ENCODE data around the gene FSHR. TPM values are rescaled to one million over a fixed set of nuclear protein-coding genes. Genes with fewer than 3 reads are reported as not detected.

Gene FSHR
- total RNA-seq, 1 experiment from 2014 or later = not detected

DNA sequence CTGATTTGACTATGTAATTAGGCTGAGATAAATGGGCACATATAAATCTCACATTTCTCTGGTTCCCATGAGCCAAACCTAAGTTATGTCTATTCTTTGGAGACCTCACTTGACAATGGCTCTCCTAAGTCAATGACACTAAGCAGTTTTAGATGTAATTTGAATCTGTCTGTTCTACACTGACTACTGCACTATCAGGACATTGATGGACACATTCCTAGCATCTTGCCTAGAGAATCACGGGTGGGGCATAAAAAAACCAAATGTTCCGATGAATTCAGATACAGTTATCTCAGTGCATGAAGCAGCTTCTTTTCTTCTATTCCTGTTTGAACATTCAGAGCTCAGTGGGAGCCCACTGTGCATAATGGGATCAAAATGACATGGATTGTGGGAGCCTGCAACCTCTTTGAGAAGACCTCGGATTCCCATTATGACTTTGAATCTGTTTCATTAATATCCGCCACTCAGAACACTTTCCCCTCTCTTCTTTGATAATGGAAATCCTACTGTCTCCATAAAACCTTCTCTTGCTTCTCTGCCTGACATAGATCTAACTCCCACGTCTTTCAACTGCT, 110.8 kb downstream of the FSHR start:
- BruUV-seq (replicated peaks) = no TSS peak
- H3K9me3 Mint-ChIP-seq (ENCODE audit: unreplicated experiment) = peaks cover 9% of the 10 kb centered on the region
- no peak for DNase-seq (ENCODE audit: unreplicated experiment)
- no peaks in the 10 kb centered on the region for H3K4me1 Mint-ChIP-seq (ENCODE audit: insufficient read depth, unreplicated experiment)
- H3K27ac Mint-ChIP-seq (ENCODE audit: low read depth, unreplicated experiment) = no peak overlapping the region
- no peak overlapping the region for H3K4me3 Mint-ChIP-seq (ENCODE audit: unreplicated experiment)
- ChIA-PET CTCF (interaction anchor here (0.8 to 1.0 kb wide), 2 partner anchors 13 to 382 kb away, joined by 3 to 5 read pairs; no protein-coding TSS in a partner anchor), POLR2A (no interaction called here)
- intact Hi-C loops (cut with micrococcal nuclease) = no loop called here
- H3K27me3 Mint-ChIP-seq (ENCODE audit: insufficient read depth, unreplicated experiment) = no peaks in the 10 kb centered on the region
- no peaks in the 10 kb centered on the region for H3K36me3 Mint-ChIP-seq (ENCODE audit: insufficient read depth, unreplicated experiment)
- no peak for TF ChIP-seq CTCF (IDR thresholded peaks at IDR 0.05; ENCODE audit: unreplicated experiment)

DNA sequence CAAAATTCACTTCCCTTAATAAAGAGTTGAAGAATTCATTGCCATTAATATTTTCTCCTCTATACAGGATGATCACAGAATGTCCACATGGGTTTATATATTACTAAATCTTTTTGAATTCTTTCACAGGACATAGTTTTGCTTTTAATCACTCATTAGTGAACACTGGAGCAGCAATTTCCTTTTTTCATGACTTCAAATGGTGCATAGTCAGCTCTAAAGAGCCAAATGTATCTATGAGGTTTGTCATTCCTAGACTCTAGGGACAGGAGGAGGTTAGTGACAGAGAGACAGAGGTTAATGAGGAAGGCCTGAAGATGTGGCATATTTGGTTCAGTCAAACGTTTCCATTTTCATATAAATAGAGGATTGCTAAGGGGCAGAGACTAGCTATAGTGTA, 111.8 kb downstream of the FSHR start:
- POLR2A ChIA-PET = interaction anchor here (0.6 kb wide), 2 partner anchors 12 to 16 kb away, joined by 3 read pairs; no protein-coding TSS in a partner anchor
- Mint-ChIP-seq H3K27me3 (ENCODE audit: insufficient read depth, unreplicated experiment) (no peaks in the 10 kb centered on the region), H3K9me3 (ENCODE audit: unreplicated experiment) (peaks cover 9% of the 10 kb centered on the region), H3K4me3 (ENCODE audit: unreplicated experiment) (no peak overlapping the region), H3K27ac (ENCODE audit: low read depth, unreplicated experiment) (no peak overlapping the region), H3K36me3 (ENCODE audit: insufficient read depth, unreplicated experiment) (no peaks in the 10 kb centered on the region), H3K4me1 (ENCODE audit: insufficient read depth, unreplicated experiment) (no peaks in the 10 kb centered on the region)
- CTCF ChIA-PET = interaction anchor here (0.7 kb wide), 1 partner anchor 11 kb away, joined by 4 read pairs; no protein-coding TSS in a partner anchor
- intact Hi-C loops (cut with micrococcal nuclease) = no loop called here
- TF ChIP-seq CTCF (IDR thresholded peaks at IDR 0.05; ENCODE audit: unreplicated experiment) = no peak
- no peak for DNase-seq (ENCODE audit: unreplicated experiment)
- no TSS peak for BruUV-seq (replicated peaks)

DNA sequence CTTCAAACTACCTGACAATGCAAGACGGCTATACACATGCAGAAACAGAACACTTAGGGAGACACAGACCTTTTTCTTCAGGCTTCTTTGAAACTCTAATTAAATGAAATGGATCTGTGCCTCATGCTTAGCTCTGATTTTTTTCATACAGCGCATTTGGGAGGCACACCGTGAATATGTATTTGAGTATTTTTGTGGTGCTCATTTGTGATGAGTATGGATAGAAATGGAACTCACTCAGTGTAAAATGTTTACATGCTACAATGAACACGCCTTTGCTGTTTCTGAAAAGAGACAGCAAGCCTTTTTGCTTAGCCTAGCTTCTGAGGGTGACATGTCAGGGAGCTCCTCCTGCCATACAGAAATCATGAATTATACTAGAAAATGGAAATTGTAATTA, 113.3 kb downstream of the FSHR start:
- Mint-ChIP-seq H3K9me3 (ENCODE audit: unreplicated experiment) (peaks cover 9% of the 10 kb centered on the region), H3K27ac (ENCODE audit: low read depth, unreplicated experiment) (no peak overlapping the region), H3K36me3 (ENCODE audit: insufficient read depth, unreplicated experiment) (no peaks in the 10 kb centered on the region), H3K27me3 (ENCODE audit: insufficient read depth, unreplicated experiment) (no peaks in the 10 kb centered on the region), H3K4me1 (ENCODE audit: insufficient read depth, unreplicated experiment) (no peaks in the 10 kb centered on the region), H3K4me3 (ENCODE audit: unreplicated experiment) (no peak overlapping the region)
- CTCF ChIA-PET = no interaction called here
- no peak for TF ChIP-seq CTCF (IDR thresholded peaks at IDR 0.05; ENCODE audit: unreplicated experiment)
- POLR2A ChIA-PET = no interaction called here
- BruUV-seq (replicated peaks) = no TSS peak
- intact Hi-C loops (cut with micrococcal nuclease) = no loop called here
- no peak for DNase-seq (ENCODE audit: unreplicated experiment)

DNA sequence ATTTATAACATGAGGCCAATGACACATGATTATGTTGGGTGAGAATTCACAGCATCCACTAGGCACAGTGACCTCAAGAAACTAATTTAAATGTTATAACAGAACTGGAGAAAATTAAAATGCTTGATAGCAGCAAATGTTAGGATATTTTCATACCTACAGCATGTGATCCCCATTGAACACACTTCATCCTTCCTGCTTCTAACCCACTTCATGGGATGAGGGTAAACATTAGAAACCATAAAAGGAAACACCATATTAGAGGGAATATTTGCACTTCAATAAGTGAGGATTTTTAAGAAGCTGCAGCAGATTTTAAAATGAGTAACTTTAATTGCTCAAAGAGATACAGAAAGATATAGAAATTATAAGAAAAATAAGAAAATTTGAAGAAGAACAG, 117.1 kb downstream of the FSHR start:
- Mint-ChIP-seq H3K27me3 (ENCODE audit: insufficient read depth, unreplicated experiment) (no peaks in the 10 kb centered on the region), H3K9me3 (ENCODE audit: unreplicated experiment) (no peaks in the 10 kb centered on the region), H3K4me3 (ENCODE audit: unreplicated experiment) (no peak overlapping the region), H3K4me1 (ENCODE audit: insufficient read depth, unreplicated experiment) (no peaks in the 10 kb centered on the region), H3K27ac (ENCODE audit: low read depth, unreplicated experiment) (no peak overlapping the region), H3K36me3 (ENCODE audit: insufficient read depth, unreplicated experiment) (no peaks in the 10 kb centered on the region)
- TF ChIP-seq CTCF (IDR thresholded peaks at IDR 0.05; ENCODE audit: unreplicated experiment) = no peak
- intact Hi-C loops (cut with micrococcal nuclease) = no loop called here
- no peak for DNase-seq (ENCODE audit: unreplicated experiment)
- POLR2A ChIA-PET = no interaction called here
- no TSS peak for BruUV-seq (replicated peaks)
- CTCF ChIA-PET = no interaction called here

Measured in MCF 10A (cell line).